Measurements from ENCODE around the gene DNM3.

The DNM3 gene

GRCh38 chr1:172107316-172107975 is 266.1 kb downstream of the DNM3 start:
- DNase-seq (ENCODE audit: low read depth in 2 of 2), result no peak

GRCh38 chr1:172108161-172108893 is 267.0 kb downstream of the DNM3 start:
- DNase-seq (ENCODE audit: low read depth in 2 of 2), result no peak

GRCh38 chr1:172109359-172109758 is 268.1 kb downstream of the DNM3 start:
- no peak for DNase-seq (ENCODE audit: low read depth in 2 of 2)

DNA sequence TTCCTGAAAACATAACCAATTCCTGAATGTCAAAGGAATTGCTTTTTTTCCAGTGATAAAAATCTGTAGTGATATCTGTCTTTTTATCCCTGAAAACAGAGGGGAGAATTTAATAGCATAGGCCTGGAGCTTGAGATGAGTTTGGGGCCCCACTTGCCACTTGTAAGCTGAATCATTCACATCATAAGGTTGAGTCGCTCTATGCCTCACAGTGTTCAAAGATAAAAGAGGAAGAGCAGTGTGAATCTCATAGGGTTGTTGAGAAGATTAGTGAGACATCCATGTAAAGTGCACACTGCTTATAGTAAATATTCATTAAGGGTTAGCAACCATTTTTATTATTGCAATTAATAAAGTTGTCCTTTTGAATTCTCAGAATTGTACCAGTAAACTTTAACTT is 271.3 kb downstream of the DNM3 start:
- DNase-seq (ENCODE audit: low read depth in 2 of 2), result no peak

- DNase-seq (ENCODE audit: low read depth in 2 of 2), result no peak
These were observed 276.5 kb downstream of the DNM3 start for GRCh38 chr1:172117800-172118199.

GRCh38 chr1:172118618-172119017 is 277.3 kb downstream of the DNM3 start:
- DNase-seq (ENCODE audit: low read depth in 2 of 2), result no peak

GRCh38 chr1:172119184-172119583 is 277.9 kb downstream of the DNM3 start:
- DNase-seq (ENCODE audit: low read depth in 2 of 2), result no peak

- DNase-seq (ENCODE audit: low read depth in 2 of 2), result no peak
These were observed 279.1 kb downstream of the DNM3 start for GRCh38 chr1:172120381-172120780.

DNA sequence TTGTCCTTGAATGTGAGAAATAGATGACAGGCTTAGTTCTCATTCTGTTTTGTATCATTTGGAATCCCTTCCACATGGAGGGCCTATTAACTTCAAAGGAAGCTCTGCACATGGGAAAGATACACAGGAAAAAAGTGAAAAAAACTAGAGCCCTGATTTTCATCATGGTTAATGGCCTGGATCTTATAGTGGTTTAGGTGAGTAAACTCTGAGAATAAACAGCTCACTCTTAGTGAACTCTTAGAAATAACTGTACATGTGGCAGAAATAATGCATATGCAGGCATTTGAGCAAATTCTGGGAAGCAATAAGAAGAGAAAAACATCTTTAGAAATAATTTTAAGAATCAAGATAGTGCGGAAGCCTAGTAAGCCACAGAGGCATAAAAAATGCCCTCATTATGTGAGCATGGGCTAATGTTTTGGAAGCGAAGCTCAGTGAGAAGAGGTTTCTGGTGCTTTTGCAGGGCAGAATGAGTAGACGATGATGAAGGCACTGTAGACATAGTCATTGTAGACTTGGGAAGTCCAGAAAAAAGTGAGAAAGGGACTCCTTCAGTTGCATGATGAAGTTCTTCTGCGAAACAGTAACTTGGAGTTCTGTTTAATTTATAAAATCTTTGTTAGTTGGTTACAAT is 279.9 kb downstream of the DNM3 start:
- DNase-seq (ENCODE audit: low read depth in 2 of 2), result no peak

- no peak for DNase-seq (ENCODE audit: low read depth in 2 of 2)
These were observed 281.1 kb downstream of the DNM3 start for GRCh38 chr1:172122381-172122780.

- no peak for DNase-seq (ENCODE audit: low read depth in 2 of 2)
These were observed 284.0 kb downstream of the DNM3 start for GRCh38 chr1:172125250-172125649.

DNA sequence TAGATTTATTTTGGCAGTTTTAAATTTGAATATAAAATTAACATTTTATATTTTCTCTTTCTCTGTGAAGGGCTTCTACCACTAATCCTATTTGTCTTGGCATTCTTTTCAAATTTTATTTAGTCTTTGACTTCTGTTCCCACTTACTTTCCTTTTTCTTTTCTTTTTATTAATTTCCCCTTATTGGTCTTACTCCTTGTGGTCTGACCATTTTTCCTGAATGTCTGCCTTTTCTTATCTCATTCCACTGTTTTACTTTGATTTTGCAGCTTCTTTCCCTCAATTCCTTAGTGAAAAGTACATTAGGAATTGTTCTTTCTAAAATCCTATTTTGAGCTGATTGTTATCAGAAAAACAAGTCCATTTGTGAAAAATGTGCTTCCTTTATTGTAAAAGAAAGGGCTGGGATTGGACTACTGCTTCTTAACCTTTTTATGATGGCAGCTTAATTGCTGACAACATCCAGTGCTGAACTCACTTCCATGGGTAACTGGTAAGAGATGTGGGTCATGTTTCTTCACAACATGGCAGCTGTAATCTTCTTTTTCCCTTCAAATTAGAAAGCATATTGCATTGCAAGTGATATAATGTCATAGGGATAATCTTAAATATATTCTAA is 284.6 kb downstream of the DNM3 start:
- no peak for DNase-seq (ENCODE audit: low read depth in 2 of 2)

- no peak for DNase-seq (ENCODE audit: low read depth in 2 of 2)
These were observed 291.5 kb downstream of the DNM3 start for GRCh38 chr1:172132836-172133235.

DNA sequence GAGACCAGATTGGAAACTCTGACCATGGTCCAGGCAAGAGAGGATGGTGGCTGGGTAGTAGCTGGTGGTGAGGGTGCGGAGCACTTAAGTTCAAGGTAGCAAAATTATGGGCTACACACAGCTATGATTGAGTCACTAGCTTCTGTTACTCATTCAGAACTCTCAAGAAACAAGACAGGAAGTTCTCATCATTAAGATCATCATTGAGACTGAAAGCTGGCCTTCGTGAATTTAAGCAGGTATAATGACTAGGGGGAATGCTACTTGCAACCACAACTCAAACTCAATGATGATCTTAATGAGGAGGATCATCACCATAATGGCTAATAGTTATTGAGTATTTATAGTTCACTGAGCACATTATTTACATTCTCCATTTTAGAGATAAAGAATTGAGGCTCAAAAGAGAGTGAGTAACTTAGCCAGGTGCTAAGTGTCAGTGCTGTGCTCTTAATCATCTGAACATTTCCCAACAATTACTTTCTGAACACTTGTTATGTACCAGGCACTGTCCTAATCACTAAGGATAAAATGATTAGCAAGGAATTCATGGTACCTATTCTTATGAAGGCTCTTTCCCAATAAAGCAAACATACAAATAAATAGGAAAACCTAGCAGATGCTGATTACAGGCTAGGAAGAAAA is 292.9 kb downstream of the DNM3 start:
- DNase-seq (ENCODE audit: low read depth in 2 of 2), result no peak

- no peak for DNase-seq (ENCODE audit: low read depth in 2 of 2)
These were observed 293.9 kb downstream of the DNM3 start for GRCh38 chr1:172135076-172135672.

- no peak for DNase-seq (ENCODE audit: low read depth in 2 of 2)
These were observed 294.8 kb downstream of the DNM3 start for GRCh38 chr1:172135978-172136610.

- no peak for DNase-seq (ENCODE audit: low read depth in 2 of 2)
These were observed 295.6 kb downstream of the DNM3 start for GRCh38 chr1:172136925-172137324.

GRCh38 chr1:172137703-172138454 is 296.6 kb downstream of the DNM3 start:
- no peak for DNase-seq (ENCODE audit: low read depth in 2 of 2)

DNA sequence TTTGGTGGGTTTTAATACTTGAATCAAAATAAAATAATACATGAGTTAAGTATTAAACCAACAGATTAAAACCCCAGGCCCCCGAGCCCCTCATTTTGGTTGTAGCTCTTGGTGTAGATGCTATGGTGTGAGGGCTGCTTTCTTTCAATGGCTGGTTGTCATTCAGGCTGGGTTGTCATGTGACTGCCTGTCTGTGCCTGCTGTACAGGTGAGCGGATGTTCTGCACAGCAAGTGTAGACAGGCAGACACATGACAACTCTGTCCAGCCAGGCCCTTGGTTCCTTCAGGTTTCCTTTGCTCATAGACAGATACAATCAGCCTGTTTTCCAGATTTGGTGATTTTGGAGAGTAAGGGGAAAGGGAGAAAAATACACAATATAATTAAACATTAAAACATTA is 297.3 kb downstream of the DNM3 start:
- no peak for DNase-seq (ENCODE audit: low read depth in 2 of 2)

GRCh38 chr1:172139196-172139595 is 297.9 kb downstream of the DNM3 start:
- no peak for DNase-seq (ENCODE audit: low read depth in 2 of 2)
